SK-N-SH treated with all-trans-retinoic acid at 6 μM for 48 hours (cell line): ENCODE data around the gene CSTA.

Source experiments
- ATAC-seq: fragments of 200-7000 bp; cut with Tn5 transposase; 3 replicates; pipeline ENCODE4 v1.9.1; 2020; ENCODE audit warnings: mild to moderate bottlenecking, moderate library complexity
- BACH2 ChIP-seq: fragments of 250-450 bp; sonication (Bioruptor Pico); IDR thresholded peaks from 2 replicates; pipeline ENCODE4 v1.9.0; 2021; ENCODE audit warnings: mild to moderate bottlenecking, borderline replicate concordance
- CSDC2 ChIP-seq: fragments of 250-450 bp; sonication (Bioruptor Pico); IDR thresholded peaks from 2 replicates; pipeline ENCODE4 v1.5.0; 2020; ENCODE audit warnings: mild to moderate bottlenecking, moderate library complexity
- GLIS3 ChIP-seq: fragments of 250-450 bp; sonication (Bioruptor Pico); IDR thresholded peaks from 2 replicates; pipeline ENCODE4 v1.5.0; 2020; ENCODE audit warnings: mild to moderate bottlenecking, moderate library complexity
- ISL1 ChIP-seq: fragments of 250-450 bp; sonication (Bioruptor Pico); IDR thresholded peaks from 2 replicates; pipeline ENCODE4 v2.1.2; 2022; ENCODE audit warnings: mild to moderate bottlenecking, moderate library complexity
- PPARA ChIP-seq: fragments of 250-450 bp; sonication (Bioruptor Pico); IDR thresholded peaks from 2 replicates; pipeline ENCODE4 v1.5.0; 2020; ENCODE audit warnings: mild to moderate bottlenecking, borderline replicate concordance
- RARB ChIP-seq: fragments of 250-450 bp; sonication (Bioruptor Pico); IDR thresholded peaks from 2 replicates; pipeline ENCODE4 v1.8.0; 2021; ENCODE audit warnings: mild to moderate bottlenecking, moderate library complexity
- SNAI2 ChIP-seq: fragments of 250-450 bp; sonication (Bioruptor Pico); IDR thresholded peaks from 2 replicates; pipeline ENCODE4 v1.5.0; 2020; ENCODE audit warnings: mild to moderate bottlenecking, moderate library complexity
- TCF4 ChIP-seq: fragments of 250-450 bp; sonication (Bioruptor Pico); IDR thresholded peaks from 2 replicates; pipeline ENCODE4 v1.8.0; 2021; ENCODE audit warnings: mild to moderate bottlenecking, moderate library complexity, borderline replicate concordance
- TOX ChIP-seq: fragments of 250-450 bp; sonication (Bioruptor Pico); IDR thresholded peaks from 2 replicates; pipeline ENCODE4 v1.8.0; 2021; ENCODE audit warnings: mild to moderate bottlenecking, moderate library complexity, borderline replicate concordance
- ZFP3 ChIP-seq: fragments of 250-450 bp; sonication (Bioruptor Pico); IDR thresholded peaks from 2 replicates; pipeline ENCODE4 v1.5.0; 2020; ENCODE audit warnings: mild to moderate bottlenecking, moderate library complexity
- ZNF565 ChIP-seq: fragments of 450-650 bp; formaldehyde crosslinking; conservative IDR thresholded peaks from 2 replicates; pipeline ENCODE4 v1.5.0; 2020; ENCODE audit warnings: low read depth, mild to moderate bottlenecking, moderate library complexity
- ZNF70 ChIP-seq: fragments of 450-650 bp; formaldehyde crosslinking; IDR thresholded peaks from 2 replicates; pipeline ENCODE4 v1.5.0; 2020; ENCODE audit warnings: mild to moderate bottlenecking, moderate library complexity
- ZNF8 ChIP-seq: fragments of 450-650 bp; formaldehyde crosslinking; IDR thresholded peaks from 2 replicates; pipeline ENCODE4 v1.5.0; 2020; ENCODE audit warnings: mild to moderate bottlenecking, moderate library complexity
- TF ChIP-seq, protein P1 (sequence below): fragments of 250-450 bp; sonication (Bioruptor Pico); IDR thresholded peaks from 2 replicates; pipeline ENCODE4 v1.8.0; 2020; ENCODE audit warnings: mild to moderate bottlenecking, moderate library complexity, borderline replicate concordance
- TF ChIP-seq, protein P2 (sequence below): fragments of 250-450 bp; sonication (Bioruptor Pico); IDR thresholded peaks from 2 replicates; pipeline ENCODE4 v1.8.0; 2021; ENCODE audit warnings: low read depth, mild to moderate bottlenecking, moderate library complexity, borderline replicate concordance
- TF ChIP-seq, protein P3 (sequence below): fragments of 250-450 bp; sonication (Bioruptor Pico); IDR thresholded peaks from 2 replicates; pipeline ENCODE4 v1.5.0; 2020; ENCODE audit warnings: mild to moderate bottlenecking, moderate library complexity
- TF ChIP-seq, protein P4 (sequence below): fragments of 250-450 bp; sonication (Bioruptor Pico); IDR thresholded peaks from 2 replicates; pipeline ENCODE4 v1.5.1; 2021; ENCODE audit warnings: mild to moderate bottlenecking, moderate library complexity
- TF ChIP-seq, protein P5 (sequence below): fragments of 250-450 bp; sonication (Bioruptor Pico); IDR thresholded peaks from 2 replicates; pipeline ENCODE4 v1.5.1; 2020; ENCODE audit warnings: low read depth, mild to moderate bottlenecking, moderate library complexity

The CSTA gene

DNA sequence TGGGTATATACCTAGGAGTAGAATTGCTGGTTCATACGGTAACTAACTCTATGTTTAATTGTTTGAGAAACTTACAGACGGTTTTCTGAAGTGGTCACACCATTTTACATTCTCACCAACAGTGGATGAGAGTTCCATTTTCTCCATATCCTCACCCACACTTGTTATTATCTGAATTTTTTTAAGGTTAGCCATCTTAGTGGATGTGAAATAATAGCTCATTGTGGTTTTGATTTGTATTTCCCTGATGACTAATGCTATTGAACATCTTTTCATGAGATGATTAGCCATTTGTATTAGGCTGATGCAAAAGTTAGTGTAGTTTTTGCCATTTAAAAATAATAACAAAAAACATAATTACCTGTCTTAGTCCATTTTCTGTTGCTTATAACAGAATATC is 18.6 kb downstream of the CSTA start:
- TF ChIP-seq ISL1 (CRISPR knock-in tag) (no peak), SNAI2 (no peak), TCF4 (no peak)
- TF ChIP-seq, protein P1, sequence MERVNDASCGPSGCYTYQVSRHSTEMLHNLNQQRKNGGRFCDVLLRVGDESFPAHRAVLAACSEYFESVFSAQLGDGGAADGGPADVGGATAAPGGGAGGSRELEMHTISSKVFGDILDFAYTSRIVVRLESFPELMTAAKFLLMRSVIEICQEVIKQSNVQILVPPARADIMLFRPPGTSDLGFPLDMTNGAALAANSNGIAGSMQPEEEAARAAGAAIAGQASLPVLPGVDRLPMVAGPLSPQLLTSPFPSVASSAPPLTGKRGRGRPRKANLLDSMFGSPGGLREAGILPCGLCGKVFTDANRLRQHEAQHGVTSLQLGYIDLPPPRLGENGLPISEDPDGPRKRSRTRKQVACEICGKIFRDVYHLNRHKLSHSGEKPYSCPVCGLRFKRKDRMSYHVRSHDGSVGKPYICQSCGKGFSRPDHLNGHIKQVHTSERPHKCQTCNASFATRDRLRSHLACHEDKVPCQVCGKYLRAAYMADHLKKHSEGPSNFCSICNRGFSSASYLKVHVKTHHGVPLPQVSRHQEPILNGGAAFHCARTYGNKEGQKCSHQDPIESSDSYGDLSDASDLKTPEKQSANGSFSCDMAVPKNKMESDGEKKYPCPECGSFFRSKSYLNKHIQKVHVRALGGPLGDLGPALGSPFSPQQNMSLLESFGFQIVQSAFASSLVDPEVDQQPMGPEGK (CRISPR knock-in tag) = no peak
- ATAC-seq = no peak

DNA sequence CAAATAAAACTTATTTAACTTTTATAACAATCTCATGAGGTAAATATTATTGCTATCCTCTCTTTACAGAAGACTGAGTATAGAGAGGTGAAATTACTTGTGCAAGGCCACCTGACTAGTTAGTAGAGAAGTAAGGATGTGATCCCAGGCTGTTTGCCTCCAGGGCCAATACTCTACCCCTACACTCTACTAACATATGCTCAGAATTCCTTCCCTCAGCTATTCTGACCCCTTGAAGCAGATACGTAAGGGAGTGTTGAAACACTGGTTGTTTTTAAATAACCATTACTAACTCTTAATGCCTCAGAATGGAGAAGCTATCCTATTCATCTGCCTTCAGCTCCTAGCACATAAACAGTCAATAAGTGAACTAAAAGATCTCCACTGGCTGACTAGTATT is 24.1 kb downstream of the CSTA start:
- ATAC-seq = no peak
- TF ChIP-seq ZFP3 (CRISPR knock-in tag) (no peak), RARB (CRISPR knock-in tag) (no peak), CSDC2 (CRISPR knock-in tag) (no peak), ZNF565 (CRISPR knock-in tag) (no peak), TCF4 (no peak), ZNF70 (CRISPR knock-in tag) (no peak), PPARA (CRISPR knock-in tag) (no peak), SNAI2 (no peak), ISL1 (CRISPR knock-in tag) (no peak), GLIS3 (CRISPR knock-in tag) (no peak), TOX (CRISPR knock-in tag) (no peak), ZNF8 (no peak), BACH2 (CRISPR knock-in tag) (no peak)
- TF ChIP-seq, protein P2, sequence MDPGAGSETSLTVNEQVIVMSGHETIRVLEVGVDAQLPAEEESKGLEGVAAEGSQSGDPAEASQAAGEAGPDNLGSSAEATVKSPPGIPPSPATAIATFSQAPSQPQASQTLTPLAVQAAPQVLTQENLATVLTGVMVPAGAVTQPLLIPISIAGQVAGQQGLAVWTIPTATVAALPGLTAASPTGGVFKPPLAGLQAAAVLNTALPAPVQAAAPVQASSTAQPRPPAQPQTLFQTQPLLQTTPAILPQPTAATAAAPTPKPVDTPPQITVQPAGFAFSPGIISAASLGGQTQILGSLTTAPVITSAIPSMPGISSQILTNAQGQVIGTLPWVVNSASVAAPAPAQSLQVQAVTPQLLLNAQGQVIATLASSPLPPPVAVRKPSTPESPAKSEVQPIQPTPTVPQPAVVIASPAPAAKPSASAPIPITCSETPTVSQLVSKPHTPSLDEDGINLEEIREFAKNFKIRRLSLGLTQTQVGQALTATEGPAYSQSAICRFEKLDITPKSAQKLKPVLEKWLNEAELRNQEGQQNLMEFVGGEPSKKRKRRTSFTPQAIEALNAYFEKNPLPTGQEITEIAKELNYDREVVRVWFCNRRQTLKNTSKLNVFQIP (CRISPR knock-in tag) = no peak
- TF ChIP-seq, protein P3, sequence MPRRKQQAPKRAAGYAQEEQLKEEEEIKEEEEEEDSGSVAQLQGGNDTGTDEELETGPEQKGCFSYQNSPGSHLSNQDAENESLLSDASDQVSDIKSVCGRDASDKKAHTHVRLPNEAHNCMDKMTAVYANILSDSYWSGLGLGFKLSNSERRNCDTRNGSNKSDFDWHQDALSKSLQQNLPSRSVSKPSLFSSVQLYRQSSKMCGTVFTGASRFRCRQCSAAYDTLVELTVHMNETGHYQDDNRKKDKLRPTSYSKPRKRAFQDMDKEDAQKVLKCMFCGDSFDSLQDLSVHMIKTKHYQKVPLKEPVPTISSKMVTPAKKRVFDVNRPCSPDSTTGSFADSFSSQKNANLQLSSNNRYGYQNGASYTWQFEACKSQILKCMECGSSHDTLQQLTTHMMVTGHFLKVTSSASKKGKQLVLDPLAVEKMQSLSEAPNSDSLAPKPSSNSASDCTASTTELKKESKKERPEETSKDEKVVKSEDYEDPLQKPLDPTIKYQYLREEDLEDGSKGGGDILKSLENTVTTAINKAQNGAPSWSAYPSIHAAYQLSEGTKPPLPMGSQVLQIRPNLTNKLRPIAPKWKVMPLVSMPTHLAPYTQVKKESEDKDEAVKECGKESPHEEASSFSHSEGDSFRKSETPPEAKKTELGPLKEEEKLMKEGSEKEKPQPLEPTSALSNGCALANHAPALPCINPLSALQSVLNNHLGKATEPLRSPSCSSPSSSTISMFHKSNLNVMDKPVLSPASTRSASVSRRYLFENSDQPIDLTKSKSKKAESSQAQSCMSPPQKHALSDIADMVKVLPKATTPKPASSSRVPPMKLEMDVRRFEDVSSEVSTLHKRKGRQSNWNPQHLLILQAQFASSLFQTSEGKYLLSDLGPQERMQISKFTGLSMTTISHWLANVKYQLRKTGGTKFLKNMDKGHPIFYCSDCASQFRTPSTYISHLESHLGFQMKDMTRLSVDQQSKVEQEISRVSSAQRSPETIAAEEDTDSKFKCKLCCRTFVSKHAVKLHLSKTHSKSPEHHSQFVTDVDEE (CRISPR knock-in tag) = no peak
- TF ChIP-seq, protein P4, sequence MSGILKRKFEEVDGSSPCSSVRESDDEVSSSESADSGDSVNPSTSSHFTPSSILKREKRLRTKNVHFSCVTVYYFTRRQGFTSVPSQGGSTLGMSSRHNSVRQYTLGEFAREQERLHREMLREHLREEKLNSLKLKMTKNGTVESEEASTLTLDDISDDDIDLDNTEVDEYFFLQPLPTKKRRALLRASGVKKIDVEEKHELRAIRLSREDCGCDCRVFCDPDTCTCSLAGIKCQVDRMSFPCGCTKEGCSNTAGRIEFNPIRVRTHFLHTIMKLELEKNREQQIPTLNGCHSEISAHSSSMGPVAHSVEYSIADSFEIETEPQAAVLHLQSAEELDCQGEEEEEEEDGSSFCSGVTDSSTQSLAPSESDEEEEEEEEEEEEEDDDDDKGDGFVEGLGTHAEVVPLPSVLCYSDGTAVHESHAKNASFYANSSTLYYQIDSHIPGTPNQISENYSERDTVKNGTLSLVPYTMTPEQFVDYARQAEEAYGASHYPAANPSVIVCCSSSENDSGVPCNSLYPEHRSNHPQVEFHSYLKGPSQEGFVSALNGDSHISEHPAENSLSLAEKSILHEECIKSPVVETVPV (CRISPR knock-in tag) = no peak

DNA sequence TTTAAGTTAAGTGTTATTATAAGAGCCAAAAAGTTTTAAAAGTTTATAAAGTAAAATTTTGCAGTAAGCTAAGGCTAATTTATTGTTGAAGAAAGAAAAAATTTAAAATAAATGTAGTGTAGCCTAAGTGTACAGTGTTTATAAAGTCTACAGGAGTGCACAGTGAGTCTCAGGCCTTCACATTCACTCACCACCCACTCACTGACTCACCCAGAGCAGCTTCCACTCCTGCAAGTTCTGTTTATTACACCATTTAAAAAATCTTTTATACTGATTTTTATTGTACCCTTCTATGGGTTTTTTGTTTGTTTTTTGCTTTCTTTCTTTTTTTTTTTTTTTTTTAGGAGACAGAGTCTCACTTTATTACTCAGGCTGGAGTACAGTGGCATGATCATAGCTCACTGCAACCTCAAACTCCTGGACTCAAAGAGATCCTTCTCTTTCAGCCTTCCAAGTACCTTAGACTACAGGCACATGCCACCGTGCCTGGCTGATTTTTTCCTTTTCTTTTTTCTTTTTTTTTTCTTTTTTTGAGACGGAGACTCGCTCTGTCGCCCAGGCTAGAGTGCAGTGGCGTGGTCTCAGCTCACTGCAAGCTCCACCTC is 25.9 kb downstream of the CSTA start:
- TF ChIP-seq, protein P1 (CRISPR knock-in tag) = no peak
- TF ChIP-seq, protein P5, sequence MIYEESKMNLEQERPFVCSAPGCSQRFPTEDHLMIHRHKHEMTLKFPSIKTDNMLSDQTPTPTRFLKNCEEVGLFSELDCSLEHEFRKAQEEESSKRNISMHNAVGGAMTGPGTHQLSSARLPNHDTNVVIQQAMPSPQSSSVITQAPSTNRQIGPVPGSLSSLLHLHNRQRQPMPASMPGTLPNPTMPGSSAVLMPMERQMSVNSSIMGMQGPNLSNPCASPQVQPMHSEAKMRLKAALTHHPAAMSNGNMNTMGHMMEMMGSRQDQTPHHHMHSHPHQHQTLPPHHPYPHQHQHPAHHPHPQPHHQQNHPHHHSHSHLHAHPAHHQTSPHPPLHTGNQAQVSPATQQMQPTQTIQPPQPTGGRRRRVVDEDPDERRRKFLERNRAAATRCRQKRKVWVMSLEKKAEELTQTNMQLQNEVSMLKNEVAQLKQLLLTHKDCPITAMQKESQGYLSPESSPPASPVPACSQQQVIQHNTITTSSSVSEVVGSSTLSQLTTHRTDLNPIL (CRISPR knock-in tag) = no peak
- TF ChIP-seq BACH2 (CRISPR knock-in tag) (no peak), ZFP3 (CRISPR knock-in tag) (no peak)
- ATAC-seq = 0 out of 3 replicates have a peak, but pooled peaks have one; percentile 36
